Gastrocnemius medialis (tissue), 4 donors: ENCODE data around the gene CMIP.

Experiments
- CTCF ChIP-seq, 5 experiments: fragments of 450-650 bp in 3 of 5; fragments of 200-600 bp in 2 of 5; sonication (generic) in 2 of 5; IDR thresholded peaks in 4 of 5; conservative IDR thresholded peaks in 1 of 5; 1 replicate in 4 of 5; 2 replicates in 1 of 5; pipeline ENCODE4 v1.5.1; 2016 to 2019; ENCODE audit warnings: antibody characterized with exemption in 5 of 5, mild to moderate bottlenecking in 3 of 5, moderate library complexity in 3 of 5
- POLR2A ChIP-seq, 2 donors: fragments of 450-650 bp; IDR thresholded peaks; one replicate each; pipeline ENCODE4 v1.6.1; 2017; ENCODE audit warnings: antibody characterized with exemption in 2 of 2, mild to moderate bottlenecking in 2 of 2, moderate library complexity in 2 of 2

- TF ChIP-seq CTCF (IDR thresholded peaks at IDR 0.05 in 4 of 5, conservative IDR thresholded peaks at IDR 0.05 in 1 of 5) (no peak), POLR2A (IDR thresholded peaks at IDR 0.05) (no peak)
These were observed 23.5 kb upstream of the CMIP start for GRCh38 chr16:81421126-81421525.
